Peyer's patch (tissue), 4 donors: ENCODE measurements around the gene APOM.

Source experiments
- CTCF ChIP-seq, 6 experiments: fragments of 450-650 bp in 4 of 6; fragments of 200-600 bp in 2 of 6; sonication (generic) in 1 of 6; IDR thresholded peaks; one replicate each; pipeline ENCODE4 v1.5.1; 2017 to 2019; ENCODE audit warnings: antibody characterized with exemption in 6 of 6, mild to moderate bottlenecking in 3 of 6, moderate library complexity in 1 of 6
- POLR2A ChIP-seq, 2 donors: fragments of 450-650 bp; IDR thresholded peaks; one replicate each; pipeline ENCODE4 v1.5.1; 2017; ENCODE audit warnings: antibody characterized with exemption in 2 of 2, mild to moderate bottlenecking in 2 of 2, moderate library complexity in 2 of 2

- TF ChIP-seq CTCF (IDR thresholded peaks at IDR 0.05) = no peak
- no peak for TF ChIP-seq POLR2A (IDR thresholded peaks at IDR 0.05)
These were observed 41.5 kb upstream of the APOM start for GRCh38 chr6:31614075-31614619.
